Testis (tissue), 2 donors: ENCODE results near the gene DYNLRB2.

ENCODE experiments used
- CTCF ChIP-seq, 3 experiments: fragments of 450-650 bp in 2 of 3; fragments of 200-600 bp in 1 of 3; sonication (generic) in 1 of 3; IDR thresholded peaks; one replicate each; pipeline ENCODE4 v1.5.1; 2016 to 2019; ENCODE audit warnings: antibody characterized with exemption in 3 of 3, mild to moderate bottlenecking in 2 of 3, moderate library complexity in 1 of 3
- POLR2A ChIP-seq: fragments of 450-650 bp; IDR thresholded peaks from one replicate; pipeline ENCODE4 v1.6.1; 2017; ENCODE audit warnings: antibody characterized with exemption, mild to moderate bottlenecking, moderate library complexity

GRCh38 chr16:80577485-80578280, 36.9 kb downstream of the DYNLRB2 start:
- TF ChIP-seq CTCF (IDR thresholded peaks at IDR 0.05) (no peak), POLR2A (no peak)
